ENCODE data around the gene SLC35D3.
"Not testable (repeated sequence)": the region's sequence is repeated elsewhere in the genome, so short reads cannot be mapped to it uniquely, and the experiment has no call there.

SLC35D3 gene

DNA sequence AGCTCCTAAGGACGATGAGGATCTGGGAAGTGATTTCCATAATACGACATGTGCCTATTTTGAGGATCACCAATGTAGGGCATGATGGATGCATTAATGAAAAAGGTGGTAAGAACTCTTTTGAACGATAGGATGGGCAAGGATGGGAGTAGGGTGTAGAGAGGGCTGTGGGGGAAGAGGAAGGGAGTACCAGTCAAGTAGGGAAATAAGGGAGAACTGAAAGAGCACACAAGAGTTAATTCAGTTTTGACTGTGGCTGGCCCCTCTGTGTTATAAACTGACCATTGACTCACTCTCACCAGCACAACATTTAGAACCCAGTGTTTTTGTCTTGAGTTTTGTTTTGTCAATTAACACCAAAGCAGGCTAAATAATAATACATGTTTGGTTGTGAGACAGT lies 33.0 kb downstream of the SLC35D3 start:
- TF ChIP-seq, protein P1, sequence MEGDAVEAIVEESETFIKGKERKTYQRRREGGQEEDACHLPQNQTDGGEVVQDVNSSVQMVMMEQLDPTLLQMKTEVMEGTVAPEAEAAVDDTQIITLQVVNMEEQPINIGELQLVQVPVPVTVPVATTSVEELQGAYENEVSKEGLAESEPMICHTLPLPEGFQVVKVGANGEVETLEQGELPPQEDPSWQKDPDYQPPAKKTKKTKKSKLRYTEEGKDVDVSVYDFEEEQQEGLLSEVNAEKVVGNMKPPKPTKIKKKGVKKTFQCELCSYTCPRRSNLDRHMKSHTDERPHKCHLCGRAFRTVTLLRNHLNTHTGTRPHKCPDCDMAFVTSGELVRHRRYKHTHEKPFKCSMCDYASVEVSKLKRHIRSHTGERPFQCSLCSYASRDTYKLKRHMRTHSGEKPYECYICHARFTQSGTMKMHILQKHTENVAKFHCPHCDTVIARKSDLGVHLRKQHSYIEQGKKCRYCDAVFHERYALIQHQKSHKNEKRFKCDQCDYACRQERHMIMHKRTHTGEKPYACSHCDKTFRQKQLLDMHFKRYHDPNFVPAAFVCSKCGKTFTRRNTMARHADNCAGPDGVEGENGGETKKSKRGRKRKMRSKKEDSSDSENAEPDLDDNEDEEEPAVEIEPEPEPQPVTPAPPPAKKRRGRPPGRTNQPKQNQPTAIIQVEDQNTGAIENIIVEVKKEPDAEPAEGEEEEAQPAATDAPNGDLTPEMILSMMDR (conservative IDR thresholded peaks at IDR 0.05; ENCODE audit: low read depth, low read length), result no peak
- no peak overlapping the region for H3K4me3 ChIP-seq (ENCODE audit: low read depth, low read length)
- no peak for DNase-seq (ENCODE audit: low read depth)

DNA sequence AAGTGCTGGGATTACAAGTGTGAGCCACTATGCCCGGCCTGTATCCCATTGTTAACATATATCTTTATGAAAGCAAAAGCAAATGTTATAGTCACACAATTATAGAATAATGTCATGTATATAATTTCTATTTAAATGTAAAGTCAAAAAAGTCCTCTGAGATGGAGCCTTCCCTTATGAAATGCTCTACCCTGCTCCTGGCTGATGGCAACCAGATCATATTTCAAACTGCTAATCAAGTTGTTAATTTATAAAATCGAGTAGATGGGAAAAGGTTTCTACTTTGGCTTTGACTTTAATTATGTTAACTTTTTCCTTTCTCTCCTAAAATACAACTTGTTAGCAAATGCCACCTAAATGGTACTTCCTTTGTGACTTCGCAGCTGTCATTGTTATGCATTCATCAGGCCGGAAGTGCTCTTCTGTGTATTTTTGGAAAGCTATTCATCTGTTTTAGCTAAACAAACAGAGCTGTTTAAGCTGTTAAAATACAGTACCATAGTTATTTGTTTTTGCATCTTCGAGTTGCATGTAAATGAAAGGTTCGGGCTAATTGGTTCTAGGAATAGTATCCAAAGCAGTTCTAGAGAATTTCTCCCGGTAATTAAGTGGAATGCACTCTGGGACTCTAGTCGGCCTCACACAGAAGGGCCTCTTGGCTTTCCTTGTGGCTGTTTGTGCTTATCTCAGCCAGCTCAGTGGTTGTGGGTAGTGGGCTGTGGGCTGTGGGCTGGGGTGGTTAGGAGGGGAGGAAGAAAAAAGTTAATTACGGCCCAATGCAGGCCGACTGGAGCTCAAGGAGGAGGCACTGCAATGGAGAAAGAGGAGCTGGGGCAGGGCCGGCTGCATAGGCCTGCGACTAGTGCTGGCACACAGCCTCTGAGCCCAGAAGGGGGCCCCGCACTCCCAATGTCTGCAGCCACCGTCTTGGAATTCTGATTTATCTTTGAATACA lies 34.8 kb downstream of the SLC35D3 start:
- no peak for DNase-seq (ENCODE audit: low read depth)
- TF ChIP-seq, protein P1 (conservative IDR thresholded peaks at IDR 0.05; ENCODE audit: low read depth, low read length), result no peak
- no peak overlapping the region for H3K4me3 ChIP-seq (ENCODE audit: low read depth, low read length)

DNA sequence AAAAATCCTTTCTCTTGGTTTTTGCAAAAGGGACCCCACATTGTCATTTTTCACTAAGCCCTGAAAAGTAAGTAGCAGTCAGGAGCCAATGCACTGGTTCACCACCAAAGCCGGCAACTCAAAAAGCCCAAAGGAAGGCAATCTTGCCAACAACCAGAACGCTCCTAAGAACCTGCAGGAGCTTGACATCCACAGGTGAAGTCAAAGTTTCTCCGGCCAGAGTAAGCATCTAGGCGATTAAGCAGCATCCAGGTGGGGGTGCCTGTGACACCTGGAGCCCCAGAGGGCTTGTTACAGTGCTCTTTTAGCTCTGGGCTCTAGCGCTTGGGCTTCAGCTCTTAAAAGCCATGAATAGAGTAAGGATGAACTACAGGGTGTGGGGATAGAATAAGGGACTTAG lies 36.1 kb downstream of the SLC35D3 start:
- TF ChIP-seq, protein P1 (conservative IDR thresholded peaks at IDR 0.05; ENCODE audit: low read depth, low read length), result no peak
- no peak overlapping the region for H3K4me3 ChIP-seq (ENCODE audit: low read depth, low read length)
- no peak for DNase-seq (ENCODE audit: low read depth)

DNA sequence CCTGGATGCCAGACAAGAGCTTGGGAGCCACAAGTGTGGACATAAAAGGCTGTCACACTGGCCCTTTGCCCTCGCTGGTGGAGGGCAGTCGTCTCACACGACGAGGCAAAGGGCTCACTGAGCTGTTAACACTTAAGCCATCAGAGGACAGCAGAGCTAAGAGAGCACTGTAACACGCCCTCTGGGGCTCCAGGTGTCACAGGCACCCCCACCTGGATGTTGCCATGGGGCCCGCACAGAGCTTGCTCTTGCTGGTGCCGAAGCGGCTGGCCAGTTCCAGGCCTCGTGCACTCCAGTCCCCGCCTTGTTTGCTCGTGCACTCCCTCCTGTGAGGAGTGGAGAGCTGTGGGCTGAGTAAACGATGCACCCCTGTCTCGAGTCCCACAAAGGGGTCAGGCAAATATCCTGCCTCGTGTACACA lies 37.4 kb downstream of the SLC35D3 start:
- H3K4me3 ChIP-seq (ENCODE audit: low read depth, low read length), result no peak overlapping the region
- TF ChIP-seq, protein P1 (conservative IDR thresholded peaks at IDR 0.05; ENCODE audit: low read depth, low read length), result no peak
- no peak for DNase-seq (ENCODE audit: low read depth)

DNA sequence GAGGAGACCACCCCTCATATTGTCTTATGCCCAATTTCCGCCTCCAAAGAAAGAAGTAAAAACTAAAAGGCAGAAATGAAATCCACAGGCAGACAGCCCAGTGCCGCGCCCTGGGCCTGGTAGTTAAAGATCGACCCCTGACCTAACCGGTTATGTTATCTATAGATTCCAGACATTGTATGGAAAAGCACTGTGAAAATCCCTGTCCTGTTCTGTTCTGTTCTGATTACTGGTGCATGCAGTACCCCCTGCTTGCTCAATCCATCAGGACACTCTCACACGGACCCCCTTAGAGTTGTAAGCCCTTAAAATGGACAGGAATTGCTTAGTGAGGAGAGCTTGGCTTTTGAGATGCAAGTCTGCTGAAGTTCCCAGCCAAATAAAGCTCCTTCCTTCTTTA lies 37.8 kb downstream of the SLC35D3 start:
- DNase-seq (ENCODE audit: low read depth); H3K4me3 ChIP-seq (ENCODE audit: low read depth, low read length): not testable (repeated sequence)

DNA sequence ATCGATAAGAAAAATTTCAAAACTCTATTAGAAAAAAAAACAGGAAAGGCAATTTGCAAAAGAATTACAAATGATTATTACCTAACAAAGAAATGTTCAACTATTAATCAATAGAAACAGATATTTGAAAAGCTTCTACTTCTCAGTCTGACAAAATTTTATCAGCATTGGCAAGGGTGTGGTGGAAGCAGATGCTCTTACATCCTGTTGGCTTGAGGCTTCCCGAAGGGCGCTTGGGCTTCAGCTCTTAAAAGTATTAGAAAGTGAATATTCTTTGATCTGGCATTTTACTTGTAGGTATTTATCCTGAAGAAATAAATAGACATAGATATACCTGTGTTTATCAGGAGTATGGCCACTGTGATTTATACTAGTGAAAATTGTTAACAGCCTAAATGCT lies 38.7 kb downstream of the SLC35D3 start:
- no peak for DNase-seq (ENCODE audit: low read depth)
- TF ChIP-seq, protein P1 (conservative IDR thresholded peaks at IDR 0.05; ENCODE audit: low read depth, low read length), result no peak
- H3K4me3 ChIP-seq (ENCODE audit: low read depth, low read length), result no peak overlapping the region

DNA sequence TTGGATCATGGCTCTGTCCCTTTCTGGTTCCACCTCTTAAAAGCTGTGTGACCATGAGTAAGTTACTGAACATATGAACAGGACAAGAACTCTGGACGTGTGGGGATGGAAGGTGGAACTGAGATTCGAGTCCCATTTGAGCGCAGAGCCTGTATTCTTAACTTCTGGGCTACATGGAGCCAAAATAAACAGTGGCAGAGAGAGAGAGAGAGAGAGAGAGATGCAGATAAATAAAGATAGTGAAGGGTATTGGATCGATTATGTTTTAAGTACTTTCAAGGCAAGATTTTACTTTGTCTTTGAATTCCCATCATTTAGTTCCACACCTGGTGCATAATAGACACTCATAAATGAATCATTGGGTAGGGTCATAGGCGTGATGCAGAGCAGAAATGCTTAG lies 39.7 kb downstream of the SLC35D3 start:
- TF ChIP-seq, protein P1 (conservative IDR thresholded peaks at IDR 0.05; ENCODE audit: low read depth, low read length), result no peak
- no peak overlapping the region for H3K4me3 ChIP-seq (ENCODE audit: low read depth, low read length)
- no peak for DNase-seq (ENCODE audit: low read depth)
